C4-2B (cell line): Measurements from ENCODE around the gene CIAO2B.

Experiments used
- CTCF ChIP-seq: fragments of 450-650 bp; conservative IDR thresholded peaks from 2 replicates; pipeline ENCODE4 v1.5.1; 2017; ENCODE audit warnings: mild to moderate bottlenecking
- ZFX ChIP-seq: fragments of 450-650 bp; IDR thresholded peaks from 2 replicates; pipeline ENCODE4 v1.6.1; 2017

GRCh38 chr16:66923866-66924265 is 10.3 kb downstream of the CIAO2B start:
- TF ChIP-seq CTCF (no peak), ZFX (no peak)
